ENCODE data around the gene CTF1.

DNA sequence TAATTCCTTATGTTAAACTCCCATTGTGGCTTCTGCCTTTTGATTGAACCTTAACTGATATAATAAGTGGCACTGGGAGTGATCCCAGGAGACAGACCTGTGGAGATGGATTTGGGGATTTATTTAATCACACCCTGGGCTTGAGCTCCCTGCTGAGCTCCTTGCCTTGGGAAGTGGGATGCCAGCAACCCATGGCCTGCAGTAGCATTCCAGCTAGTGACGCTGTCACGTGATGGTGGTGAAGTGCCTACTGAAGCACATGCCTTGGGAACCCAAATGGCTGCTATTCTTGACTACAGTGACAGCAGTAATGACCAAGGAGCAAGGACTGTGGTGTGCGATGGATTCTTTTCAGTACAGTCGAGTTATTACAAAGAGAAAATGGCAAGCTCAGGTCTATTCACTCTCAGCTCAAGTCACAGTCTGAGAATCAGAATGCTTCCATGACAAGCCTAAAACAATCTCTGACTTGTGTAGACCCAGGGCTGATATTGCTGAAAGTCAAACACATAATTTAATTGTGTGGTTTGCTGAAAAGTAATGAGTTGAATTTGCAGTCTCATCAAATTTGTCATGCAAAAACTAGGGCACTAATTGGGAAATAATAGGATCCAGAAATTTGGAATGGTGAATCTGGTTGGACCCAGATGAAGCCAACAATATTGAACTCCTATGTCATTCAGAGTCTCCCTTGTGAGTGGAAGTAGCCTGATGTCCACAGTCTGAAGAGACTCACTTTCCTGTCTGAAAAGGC is 49.6 kb upstream of the CTF1 start:
- TF ChIP-seq CTCF (IDR thresholded peaks at IDR 0.05) (no peak), POLR2A (IDR thresholded peaks at IDR 0.05) (no peak)
